ENCODE measurements around the gene GDPD4.

The GDPD4 gene

GRCh38 chr11:77188633-77189491 lies 112.6 kb downstream of the GDPD4 start:
- no peak for DNase-seq

DNA sequence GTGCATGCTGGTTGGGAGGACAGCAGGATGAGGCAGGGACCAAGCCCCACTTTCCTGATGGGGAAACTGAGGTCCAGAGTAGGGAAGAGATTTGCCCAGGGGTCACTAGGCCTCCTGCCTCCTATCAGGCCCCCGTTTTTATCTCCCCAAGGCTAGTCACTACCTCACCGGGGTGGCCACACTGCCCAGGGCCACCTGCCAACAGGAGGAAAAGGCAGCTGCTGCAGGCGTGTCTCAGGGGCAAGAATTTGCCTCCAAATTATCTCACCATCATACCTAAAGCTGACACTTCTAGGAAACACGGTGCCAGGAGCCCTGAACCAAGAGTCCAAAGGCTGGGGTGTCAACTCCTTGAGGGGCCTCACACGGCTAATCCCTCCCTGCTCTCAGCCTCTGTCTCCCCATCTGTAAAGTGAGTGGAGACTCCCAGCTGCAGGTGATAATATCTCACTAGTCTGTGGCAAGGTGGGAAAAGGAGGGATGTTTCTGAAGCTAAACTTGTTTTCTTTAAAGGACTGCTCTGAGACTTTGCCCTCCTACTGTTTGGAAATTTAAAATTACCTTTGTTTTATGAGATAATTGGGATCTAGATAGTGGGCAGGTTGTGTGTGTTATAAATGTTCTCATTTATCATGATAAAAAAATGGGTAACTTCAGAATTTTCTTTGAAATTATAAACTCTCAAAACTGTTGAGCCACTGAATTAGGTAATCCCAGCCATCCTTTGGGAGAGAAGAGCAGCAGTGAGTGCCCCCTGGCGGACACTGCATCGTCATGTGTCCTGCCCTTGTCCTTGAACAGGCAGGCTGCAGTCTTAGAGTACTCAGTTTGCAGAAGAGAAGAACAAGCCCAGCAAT lies 113.5 kb downstream of the GDPD4 start:
- DNase-seq = peak; percentile 66

DNA sequence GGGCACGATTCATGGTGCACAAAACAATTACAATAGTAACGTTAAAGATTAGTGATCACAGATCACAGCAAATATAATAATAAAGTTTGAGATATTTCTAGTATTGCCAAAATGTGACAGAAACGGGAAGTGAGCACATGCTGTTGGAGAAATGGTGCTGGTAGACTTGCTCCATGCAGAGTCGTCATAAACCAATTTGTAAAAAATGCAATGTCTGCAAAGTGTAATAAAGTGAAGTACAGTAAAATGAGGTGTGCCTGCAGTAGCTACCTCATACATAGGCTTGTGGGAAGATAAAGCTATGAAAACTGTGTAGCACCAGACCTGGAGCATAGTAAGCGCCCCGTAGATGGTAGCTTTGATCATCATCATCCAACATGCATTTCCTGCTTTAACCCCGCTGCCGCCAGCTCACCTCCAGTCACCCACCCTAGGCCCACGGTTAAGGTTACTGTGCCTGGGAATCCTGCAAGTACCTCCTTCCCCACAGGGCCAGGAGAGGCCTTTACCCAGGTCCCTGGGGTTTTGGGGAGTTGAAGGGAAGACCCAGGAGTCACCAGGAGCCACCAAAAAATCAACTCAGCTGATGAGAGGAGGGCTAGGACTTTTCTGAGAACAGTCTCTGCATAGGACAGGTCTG lies 114.3 kb downstream of the GDPD4 start:
- no peak for DNase-seq

DNA sequence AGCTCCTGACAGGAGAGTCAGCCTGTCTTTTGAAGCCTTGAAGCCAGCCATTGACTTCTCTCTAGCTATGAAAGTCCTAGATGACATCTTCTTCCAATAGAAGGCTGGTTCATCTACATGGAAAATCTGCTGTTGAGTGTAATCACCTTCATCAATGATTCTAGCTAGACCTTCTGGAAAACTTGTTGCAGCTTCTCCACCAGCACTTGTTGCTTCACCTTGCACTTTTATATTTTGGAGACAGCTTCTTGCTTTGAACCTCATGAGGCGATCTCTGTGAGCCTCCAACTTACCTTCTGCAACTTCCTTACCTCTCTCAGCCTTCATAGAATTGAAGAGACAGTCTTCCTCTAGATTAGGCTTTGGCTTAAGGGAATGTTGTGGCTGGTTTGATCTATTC lies 115.2 kb downstream of the GDPD4 start:
- no peak for DNase-seq

DNA sequence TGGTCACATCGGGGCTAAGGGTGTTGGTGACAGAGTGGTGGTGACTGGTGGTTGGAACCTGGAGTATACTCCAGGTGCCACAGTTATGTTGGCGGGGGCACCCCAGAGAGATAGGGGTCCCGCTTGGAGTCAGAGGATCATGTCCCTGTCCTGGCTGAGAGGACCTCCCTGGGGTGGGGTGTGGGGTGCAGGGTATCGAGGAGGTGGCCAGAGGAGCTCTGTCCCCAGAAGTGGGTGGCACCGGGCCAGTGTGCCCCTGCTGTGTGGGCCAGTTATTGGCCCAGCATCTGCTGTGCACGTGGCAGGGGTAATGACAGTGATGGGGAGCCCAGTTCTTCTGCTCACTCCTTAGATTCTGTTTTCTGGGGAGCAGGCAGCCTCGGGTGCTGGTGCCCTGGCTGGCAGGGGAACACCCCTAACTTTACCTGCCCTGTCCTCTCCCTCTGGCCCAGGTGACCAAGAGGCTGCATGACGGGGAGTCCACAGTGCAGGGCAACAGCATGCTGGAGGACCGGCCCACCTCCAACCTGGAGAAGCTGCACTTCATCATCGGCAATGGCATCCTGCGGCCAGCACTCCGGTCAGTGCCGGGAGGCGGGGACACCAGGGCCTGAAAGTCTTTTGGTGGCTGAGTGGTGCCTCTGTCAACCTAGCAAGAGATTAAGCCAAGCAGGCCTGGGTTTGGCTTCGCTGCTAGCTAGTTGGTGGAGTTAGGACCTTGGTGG lies 117.2 kb downstream of the GDPD4 start:
- DNase-seq = no peak

DNA sequence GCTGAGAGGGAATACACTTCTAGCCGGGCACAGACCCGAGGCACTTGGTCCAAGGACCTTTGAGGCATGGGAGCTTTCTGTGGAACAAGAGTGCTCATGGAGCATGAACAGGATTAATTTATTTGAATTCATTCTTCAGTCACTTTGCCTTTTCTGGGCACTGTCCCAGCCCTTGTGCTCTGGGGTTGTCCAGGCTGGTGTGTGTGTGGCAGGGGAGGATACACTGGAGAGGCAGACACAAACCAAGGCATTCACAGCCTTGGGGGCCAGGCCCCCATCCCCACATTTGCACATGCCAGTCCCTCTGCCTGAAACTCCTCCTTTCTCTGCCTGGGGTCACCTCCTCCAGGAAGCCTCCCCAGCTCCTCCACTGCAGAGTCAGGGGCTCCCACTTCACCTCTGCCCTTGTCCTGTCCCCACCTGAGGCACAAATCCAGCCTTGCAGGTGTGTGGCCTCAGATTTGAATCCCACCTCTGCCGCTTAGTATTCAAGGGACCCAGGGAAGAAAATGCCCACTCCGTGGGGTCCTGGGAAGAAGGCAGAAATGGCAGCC lies 118.0 kb downstream of the GDPD4 start:
- DNase-seq = no peak

GRCh38 chr11:77182542-77183430 lies 118.7 kb downstream of the GDPD4 start:
- no peak for DNase-seq

- DNase-seq = no peak
These were observed 119.5 kb downstream of the GDPD4 start for GRCh38 chr11:77181799-77182541.

DNA sequence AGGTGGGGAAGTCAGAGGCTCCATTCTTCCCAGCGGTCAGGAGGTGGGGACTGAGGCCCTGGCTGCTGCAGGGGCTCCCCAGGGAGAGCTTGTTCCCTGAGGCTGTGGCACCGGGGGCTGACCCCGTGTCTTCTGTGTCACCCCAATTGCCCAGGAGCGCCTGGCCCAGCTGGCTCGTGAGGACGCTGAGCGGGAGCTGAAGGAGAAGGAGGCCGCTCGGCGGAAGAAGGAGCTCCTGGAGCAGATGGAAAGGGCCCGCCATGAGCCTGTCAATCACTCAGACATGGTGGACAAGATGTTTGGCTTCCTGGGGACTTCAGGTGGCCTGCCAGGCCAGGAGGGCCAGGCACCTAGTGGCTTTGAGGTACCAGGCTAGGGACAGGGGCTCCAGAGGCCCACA lies 120.3 kb downstream of the GDPD4 start:
- DNase-seq = no peak

GRCh38 chr11:77180346-77180745 lies 121.1 kb downstream of the GDPD4 start:
- no peak for DNase-seq

DNA sequence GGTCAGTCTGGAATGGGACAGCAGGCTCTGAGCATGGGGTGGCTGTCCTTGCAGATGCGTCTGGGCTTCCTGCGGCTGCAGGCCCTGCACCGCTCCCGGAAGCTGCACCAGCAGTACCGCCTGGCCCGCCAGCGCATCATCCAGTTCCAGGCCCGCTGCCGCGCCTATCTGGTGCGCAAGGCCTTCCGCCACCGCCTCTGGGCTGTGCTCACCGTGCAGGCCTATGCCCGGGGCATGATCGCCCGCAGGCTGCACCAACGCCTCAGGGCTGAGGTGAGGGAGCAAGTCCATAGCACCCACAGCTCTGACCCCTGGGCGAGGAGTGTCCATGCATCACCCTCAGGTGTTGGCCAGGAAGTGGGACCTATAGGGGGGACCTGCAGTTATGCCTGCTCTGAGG lies 121.8 kb downstream of the GDPD4 start:
- DNase-seq = no peak

DNA sequence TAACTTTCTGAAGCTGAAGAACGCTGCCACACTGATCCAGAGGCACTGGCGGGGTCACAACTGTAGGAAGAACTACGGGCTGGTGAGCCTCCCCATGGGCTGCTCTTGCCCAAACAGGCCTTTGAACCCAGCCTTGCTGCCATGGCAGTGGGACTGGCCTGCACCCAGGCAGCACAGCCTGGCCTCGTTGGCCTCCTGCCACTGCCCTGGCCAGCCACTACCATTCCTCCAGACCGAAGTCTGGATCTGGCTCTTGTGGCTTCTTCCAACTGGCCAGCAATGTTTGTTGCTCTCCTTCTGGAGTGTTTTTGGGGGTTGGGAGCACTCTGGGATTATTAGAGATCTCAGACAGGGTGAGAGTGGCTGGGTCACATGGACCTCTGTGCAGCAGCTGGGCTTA lies 122.4 kb downstream of the GDPD4 start:
- DNase-seq = no peak

DNA sequence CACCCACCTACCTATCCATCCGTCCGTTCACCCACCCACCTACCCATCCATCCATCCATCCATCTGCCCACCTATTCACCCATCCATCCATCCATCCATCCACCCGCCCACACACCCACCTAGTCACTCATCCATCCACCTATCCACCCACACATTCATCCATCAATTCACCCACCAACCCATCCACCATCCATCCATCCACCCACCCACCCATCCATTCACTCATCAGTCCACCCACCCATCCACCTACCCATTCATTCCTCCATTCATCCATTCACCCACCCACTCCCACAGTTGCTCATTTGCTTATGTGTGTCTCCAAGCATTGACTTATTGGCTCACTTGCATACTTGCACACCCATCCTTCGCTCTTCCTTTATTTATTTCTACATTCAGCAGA lies 123.3 kb downstream of the GDPD4 start:
- no peak for DNase-seq

- no peak for DNase-seq
These were observed 124.5 kb downstream of the GDPD4 start for GRCh38 chr11:77176996-77177395.

DNA sequence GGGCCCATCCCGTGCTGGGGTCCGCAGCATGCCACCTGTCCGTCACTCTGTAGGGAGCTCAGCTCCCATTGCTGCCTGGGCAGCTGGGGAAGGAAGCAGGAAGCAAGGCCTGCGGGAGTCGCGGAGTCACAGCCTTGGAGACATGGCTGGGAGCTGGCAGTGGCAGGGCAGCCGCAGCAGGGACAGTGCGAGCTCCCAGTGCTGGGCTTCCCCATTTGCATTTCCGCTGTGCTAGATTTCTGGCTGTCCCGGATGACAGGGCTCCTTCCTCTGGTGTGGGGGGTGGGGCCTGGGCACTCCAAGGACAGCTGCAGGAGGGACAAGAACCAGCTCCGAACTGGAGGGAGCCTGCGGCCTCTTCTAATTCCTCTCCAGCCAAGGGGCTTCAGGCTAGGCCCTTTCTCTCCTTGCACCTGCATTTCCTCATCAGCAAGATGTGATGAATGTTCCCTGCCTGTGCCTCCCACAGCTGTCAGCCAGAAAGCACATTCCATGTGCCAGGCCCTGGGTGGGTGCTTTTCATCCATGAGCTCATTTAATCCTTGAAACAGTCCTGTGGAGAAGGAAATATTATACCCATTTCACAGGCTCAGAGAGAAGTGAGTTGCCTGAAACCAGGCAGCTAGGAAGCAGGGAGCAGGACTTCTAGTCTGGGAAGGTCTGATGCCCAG lies 125.5 kb downstream of the GDPD4 start:
- no peak for DNase-seq

- no peak for DNase-seq
These were observed 126.3 kb downstream of the GDPD4 start for GRCh38 chr11:77175021-77175842.

GRCh38 chr11:77174559-77174958 lies 126.9 kb downstream of the GDPD4 start:
- no peak for DNase-seq

DNA sequence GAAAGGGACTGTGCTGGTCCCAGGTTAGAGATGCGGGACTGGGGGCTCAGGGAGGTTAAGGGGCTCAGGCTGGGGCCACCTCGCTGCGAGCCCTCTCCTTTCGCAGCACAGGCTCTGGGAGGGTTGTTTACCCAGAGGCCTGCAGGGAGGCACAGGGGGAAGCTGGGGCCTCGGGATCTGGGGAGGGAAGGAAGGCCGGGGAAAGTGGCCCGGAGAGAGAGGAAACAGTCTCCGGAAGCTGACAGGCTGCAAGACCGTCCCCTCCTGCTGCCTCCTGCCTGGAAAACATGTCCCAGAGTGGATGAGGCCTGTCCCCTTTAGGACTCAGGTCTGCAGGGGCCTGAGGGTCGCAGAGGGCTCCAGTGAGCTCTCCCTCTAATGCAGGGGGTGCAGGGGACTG lies 128.0 kb downstream of the GDPD4 start:
- DNase-seq = no peak

- no peak for DNase-seq
These were observed 128.9 kb downstream of the GDPD4 start for GRCh38 chr11:77172666-77172982.

Data from activated naive CD4-positive, alpha-beta T cell treated with Interleukin-2 at 50 U/mL for 16 hours (primary cell).